Anterior cingulate cortex (tissue), 58 donors: ENCODE data around the gene ITFG1.
"Not testable (repeated sequence)": the region's sequence is repeated elsewhere in the genome, so short reads cannot be mapped to it uniquely, and the experiment has no call there.

Experiments
- DNase-seq, 58 donors: peaks; one replicate each; lab custom pipeline; 2025; lab: John Stamatoyannopoulos, UW

ITFG1 gene

GRCh38 chr16:47475786-47476185, 14.9 kb upstream of the ITFG1 start:
- no peak for DNase-seq

- no peak for DNase-seq
These were observed 12.9 kb upstream of the ITFG1 start for GRCh38 chr16:47473792-47474191.

- not testable (repeated sequence) for DNase-seq
These were observed 12.1 kb upstream of the ITFG1 start for GRCh38 chr16:47473004-47473403.

DNA sequence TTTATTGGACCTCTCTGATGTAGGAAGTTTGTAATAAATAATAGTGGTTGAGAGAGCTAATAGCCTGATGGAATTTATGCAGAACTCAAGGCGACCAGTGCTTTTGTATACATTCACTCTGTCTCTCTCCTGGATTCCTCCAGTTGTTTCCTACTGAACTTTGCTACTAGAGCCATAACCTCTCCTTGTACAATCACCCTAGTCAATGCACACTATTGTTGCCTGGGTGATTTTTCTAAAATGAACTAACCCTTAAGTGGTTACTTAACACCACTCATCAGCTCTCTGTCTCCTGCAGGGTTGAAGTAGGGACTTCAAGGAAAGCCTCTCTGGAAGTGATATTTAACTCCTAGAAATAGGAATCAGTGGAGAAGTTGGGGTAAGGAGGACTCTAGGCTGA, 9.9 kb upstream of the ITFG1 start:
- DNase-seq = no peak

DNA sequence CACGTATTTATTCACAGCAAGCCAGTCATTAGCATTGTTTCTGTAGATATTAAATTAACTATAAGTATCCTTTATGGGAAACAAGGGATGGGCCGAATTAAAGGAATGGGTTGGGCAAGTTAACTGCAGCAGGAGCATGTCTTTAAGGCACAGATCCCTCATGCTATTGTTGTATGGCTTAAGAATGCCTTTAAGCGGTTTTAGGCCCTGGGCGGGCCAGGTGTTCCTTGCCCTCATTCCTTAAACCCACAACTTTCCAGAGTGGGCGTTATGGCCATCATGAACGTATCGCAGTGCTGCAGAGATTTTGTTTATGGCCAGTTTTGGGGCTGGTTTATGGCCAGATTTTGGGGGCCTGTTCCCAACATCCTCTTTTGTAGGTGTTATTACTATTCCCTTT, 9.3 kb upstream of the ITFG1 start:
- DNase-seq = no peak

GRCh38 chr16:47469227-47469626, 8.4 kb upstream of the ITFG1 start:
- no peak for DNase-seq

DNA sequence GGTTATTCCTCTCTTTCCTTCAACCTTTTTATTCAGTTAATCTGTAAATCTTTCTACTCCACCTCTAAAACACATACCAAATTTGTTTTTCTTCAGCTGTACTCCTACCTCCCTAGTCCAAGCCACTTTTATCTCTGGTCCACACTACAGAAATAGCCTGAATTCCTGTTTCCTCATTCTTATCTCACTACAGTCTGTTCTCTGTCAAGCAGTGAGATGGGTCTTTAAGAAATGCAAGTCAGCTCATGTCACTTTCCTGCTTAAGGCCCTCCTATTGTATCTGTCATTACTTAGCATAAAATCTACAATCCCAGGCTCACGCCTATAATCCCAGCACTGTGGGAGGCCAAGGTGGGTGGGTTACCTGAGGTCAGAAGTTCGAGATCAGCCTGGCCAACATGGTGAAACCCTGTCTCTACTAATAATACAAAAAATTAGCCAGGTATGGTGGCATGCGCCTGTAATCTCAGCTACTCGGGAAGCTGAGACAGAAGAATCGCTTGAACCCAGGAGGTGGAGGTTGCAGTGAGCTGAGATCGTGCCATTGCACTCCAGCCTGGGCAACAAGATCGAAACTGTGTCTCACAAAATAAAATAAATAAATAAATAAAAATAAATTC, 7.3 kb upstream of the ITFG1 start:
- DNase-seq = not testable (repeated sequence)

DNA sequence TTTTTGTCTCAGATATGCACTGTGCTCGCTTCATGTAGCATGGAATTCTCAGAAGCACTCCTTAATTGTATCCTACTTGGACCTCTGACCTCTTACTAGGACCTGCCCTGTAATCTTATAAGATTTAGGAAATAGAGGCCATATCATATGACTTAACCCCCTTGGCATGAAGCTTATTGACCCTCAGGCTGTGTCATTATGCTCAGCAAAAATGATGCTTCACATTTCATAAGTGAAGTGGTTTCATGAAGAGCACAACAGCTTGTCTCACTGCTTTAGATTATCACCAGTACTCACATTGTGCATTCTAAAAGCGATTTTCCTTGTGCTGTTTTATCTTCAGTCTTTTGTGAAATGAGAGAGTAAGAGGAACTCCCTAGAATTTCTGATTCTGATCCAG, 6.6 kb upstream of the ITFG1 start:
- DNase-seq = no peak

DNA sequence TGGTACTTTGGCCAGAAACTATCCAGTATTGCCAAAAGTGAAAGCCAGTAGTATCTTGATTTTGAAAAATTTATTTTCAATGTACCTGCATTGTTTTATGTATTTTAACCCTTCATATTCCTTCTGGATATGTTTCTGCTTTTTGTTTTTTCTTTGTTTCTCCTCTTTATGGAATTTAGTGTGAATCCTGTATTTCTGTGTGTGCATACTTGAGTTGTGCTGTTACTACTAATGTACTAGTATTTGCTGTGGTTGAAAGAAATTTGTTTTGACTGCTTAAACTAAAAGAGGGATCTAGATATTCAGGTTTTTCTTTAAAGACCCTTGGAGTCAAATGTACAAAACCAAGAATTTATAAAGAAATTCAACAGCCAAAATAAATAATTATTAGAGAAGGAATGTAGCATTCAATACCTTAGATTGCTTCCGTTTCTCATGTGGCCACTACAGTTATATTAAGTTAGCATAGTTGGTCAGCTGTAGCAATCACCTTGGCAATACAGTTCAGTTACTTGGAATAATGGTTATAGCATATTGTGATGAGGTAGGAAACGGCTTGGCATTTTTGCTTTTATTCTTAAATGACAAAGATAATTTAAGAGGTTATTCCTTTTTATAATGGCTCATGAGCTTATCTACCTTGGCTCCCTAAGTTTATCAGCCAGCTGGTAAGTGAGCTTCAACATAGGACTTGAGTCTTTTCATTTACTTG, 5.2 kb upstream of the ITFG1 start:
- DNase-seq = no peak

GRCh38 chr16:47463771-47464624, 3.1 kb upstream of the ITFG1 start:
- peak in 6 of 58 donors; percentile 1 to 14 (median 8) for DNase-seq

DNA sequence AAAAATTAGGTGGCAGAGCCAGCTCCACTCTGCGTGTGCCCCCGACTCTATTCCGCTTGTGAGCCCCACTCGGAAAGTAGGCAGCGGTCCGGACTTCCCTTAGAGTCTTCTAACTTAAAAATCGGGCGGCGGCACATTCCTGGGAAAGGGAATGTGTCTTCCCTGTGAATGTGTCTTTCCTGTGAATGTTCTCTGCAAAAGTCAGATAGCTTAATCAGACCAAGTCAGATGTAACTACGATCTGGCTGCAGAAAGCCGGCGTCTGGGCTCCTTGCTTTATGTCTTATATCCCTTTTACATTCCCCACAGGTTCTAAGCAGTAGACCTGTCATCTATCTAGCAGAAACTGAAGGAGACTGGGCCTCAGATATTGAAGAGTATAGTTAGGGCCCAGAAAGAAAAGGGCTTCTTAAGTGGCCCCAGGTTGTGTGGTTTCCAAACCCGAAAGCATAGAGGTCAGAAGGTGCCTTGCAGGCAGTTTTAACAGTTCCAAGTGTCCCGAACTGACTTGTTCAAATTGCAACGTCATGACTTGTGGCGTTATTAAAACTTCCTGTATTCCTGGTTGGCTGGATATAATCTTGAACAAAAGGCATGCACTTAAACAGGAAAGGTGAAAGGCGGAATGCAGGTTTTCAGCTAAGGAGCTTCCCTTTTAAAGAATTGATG, 869 bp upstream of the ITFG1 start:
- peak in 14 of 58 donors; percentile 29 to 67 (median 55) for DNase-seq

DNA sequence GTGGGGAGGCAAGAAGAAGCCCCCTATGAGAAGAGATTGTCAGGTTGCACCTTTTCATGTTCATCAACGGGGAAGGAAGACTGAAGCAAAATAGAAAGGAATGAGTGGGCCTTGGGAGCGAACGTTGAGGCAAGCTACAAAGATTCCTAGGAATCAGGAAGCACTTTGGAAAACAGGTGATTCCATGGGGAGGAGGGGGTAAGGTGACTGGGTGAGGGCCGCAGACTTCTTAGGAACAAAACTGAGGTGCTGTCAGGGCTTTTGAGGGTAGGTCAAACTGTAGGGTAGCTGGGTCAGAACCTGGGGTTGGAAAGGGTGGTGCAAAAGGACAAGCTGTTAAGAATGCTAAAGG, 528 bp downstream of the ITFG1 start:
- DNase-seq = no peak

DNA sequence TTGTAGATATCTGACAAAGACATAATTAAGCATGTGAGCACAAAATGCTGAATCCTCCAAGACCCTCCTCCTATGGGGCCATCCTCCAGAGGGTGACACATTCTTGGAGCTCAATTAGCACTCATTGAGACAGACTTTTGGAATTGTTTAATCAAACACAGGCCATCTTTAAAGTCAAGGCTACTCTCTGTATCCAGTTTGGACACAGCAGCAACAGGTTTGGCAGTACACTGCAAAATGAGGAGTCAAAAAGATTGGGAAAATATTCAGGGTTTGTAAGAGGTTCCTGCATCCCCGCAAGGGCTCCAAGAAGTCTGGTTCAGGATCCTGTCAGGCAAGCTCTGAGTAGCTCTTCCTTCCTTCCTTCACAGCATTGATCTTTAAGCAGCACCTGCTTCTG, 1.3 kb downstream of the ITFG1 start:
- DNase-seq = no peak

DNA sequence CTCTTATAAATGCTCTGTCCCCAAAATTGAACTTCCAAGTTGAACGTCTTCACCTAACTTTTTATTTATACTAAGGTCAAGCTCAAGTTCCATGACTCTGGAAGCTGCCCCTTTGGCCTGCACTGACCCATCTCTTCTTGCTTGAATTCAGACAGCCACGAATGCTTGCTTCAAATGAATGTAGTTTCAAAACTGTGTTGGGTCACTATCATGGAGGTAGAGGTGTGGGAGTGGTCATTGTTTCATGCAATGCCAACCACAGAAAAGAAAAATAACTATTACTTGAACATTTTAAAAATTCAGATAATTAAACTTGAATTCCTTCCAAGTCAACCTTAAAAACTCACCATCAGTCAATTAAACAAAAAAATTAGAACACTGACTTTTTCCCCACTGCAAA, 2.5 kb downstream of the ITFG1 start:
- DNase-seq = no peak

DNA sequence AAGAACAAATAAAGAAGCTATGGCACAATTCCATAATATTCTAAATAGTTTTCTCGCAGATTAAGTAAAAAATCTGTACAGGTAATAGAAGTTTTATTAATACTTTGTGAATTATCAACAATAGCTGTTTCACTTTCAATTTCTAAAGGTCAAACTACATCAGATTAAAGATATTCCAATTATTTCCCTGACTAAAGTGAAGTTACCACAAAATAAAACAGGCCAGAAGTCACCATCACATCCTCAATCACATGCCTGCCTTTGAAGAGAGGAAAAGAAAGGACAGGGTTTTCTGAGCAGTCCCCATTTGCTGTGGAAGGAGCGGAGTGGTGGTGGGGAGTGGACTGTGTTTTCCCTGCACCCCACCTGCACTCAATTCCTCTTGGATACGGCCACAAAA, 11.1 kb downstream of the ITFG1 start:
- no peak for DNase-seq

- no peak for DNase-seq
These were observed 11.9 kb downstream of the ITFG1 start for GRCh38 chr16:47448830-47449575.

DNA sequence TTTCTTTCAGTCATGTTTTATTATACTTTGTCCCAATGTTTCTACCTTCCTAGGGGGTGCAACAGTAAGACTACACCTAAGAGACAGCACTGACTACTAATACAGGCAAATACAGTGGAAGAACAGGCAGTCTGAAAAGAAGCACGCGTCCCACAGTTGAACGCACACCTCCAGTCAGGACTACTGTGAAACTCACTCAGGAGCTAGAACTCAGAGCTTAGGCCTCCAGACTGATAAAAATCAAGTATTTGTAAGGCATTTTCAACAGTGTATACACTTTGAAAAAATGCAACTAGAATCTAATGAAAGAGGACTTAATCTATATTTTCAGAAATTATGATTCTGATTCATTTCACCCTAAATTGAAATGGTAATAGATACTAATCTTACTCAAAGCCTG, 14.4 kb downstream of the ITFG1 start:
- DNase-seq = no peak

DNA sequence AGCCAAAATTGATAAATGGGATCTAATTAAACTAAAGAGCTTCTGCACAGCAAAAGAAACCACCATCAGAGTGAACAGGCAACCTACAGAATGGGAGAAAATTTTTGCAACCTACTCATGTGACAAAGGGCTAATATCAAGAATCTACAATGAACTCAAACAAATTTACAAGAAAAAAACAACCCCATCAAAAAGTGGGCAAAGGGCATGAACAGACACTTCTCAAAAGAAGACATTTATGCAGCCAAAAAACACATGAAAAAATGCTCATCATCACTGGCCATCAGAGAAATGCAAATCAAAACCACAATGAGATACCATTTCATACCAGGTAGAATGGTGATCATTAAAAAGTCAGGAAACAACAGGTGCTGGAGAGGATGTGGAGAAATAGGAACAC, 18.0 kb downstream of the ITFG1 start:
- DNase-seq = not testable (repeated sequence)

DNA sequence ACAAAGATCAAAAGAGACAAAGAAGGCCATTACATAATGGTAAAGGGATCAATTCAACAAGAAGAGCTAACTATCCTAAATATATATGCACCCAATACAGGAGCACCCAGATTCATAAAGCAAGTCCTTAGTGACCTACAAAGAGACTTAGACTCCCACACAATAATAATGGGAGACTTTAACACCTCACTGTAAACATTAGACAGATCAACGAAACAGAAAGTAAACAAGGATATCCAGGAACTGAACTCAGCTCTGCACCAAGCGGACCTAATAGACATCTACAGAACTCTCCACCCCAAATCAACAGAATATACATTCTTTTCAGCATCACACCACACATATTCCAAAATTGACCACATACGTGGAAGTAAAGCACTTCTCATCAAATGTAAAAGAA, 20.8 kb downstream of the ITFG1 start:
- not testable (repeated sequence) for DNase-seq

DNA sequence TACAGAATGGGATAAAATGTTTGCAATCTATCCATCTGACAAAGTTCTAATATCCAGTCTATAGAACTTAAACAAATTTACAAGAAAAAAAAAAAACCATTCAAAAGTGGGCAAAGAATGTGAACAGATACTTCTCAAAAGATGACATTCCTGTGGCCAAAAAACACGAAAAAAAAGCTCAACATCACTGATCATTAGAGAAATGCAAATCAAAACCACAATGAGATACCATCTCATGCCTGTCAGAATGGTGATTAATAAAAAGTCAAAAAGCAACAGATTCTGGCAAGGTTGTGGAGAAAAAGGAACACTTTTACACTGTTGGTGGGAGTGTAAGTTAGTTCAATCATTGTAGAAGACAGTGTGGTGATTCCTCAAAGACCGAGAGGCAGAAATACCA, 26.6 kb downstream of the ITFG1 start:
- DNase-seq = not testable (repeated sequence)
